IMR-90 (cell line): Measurements from ENCODE around the gene SLX4IP. TPM values are rescaled to one million over a fixed set of nuclear protein-coding genes. Genes with fewer than 3 reads are reported as not detected.

Experiments
- ATAC-seq: fragments of 200-7000 bp; cut with Tn5 transposase; 2 replicates; pipeline ENCODE4 v1.9.1; 2020; ENCODE audit warnings: low read depth, mild to moderate bottlenecking, moderate library complexity
- BruUV-seq: library from RNA; stranded (reverse); fragments of 400-500 nt; replicated peaks from 2 replicates; lab custom pipeline; 2021; lab: Mats Ljungman, UMichigan
- CTCF ChIA-PET: fragments of 300-600 bp; formaldehyde crosslinking; extraction: SDS; loops from one replicate; lab custom pipeline; 2021; ENCODE audit warnings: antibody characterized with exemption; lab: Yijun Ruan, JAX
- POLR2A ChIA-PET: fragments of 300-600 bp; sonication (Branson Sonifier 250); formaldehyde crosslinking; loops from one replicate; lab custom pipeline; 2022; ENCODE audit warnings: antibody characterized with exemption; ENCODE audit not compliant: unreplicated experiment; lab: Charles Lee
- DNase-seq: peaks from one replicate; pipeline ENCODE4 v3.0.0; 2013
- H2AFZ ChIP-seq: replicated peaks from 2 replicates; pipeline ENCODE3; 2013; ENCODE audit warnings: low read length, mild to moderate bottlenecking; ENCODE audit not compliant: poor library complexity
- H2AK5ac ChIP-seq: 2 replicates; pipeline ENCODE4 v1.6.1; 2013; ENCODE audit warnings: low read depth, low read length, inconsistent platforms
- H2AK9ac ChIP-seq: replicated peaks from 2 replicates; pipeline ENCODE3; 2013; ENCODE audit warnings: mild to moderate bottlenecking, low read depth, low read length, moderate library complexity; ENCODE audit not compliant: poor library complexity
- H2BK120ac ChIP-seq: 2 replicates; pipeline ENCODE4 v1.6.1; 2013; ENCODE audit warnings: low read depth, low read length, inconsistent platforms
- H2BK15ac ChIP-seq: 3 replicates; pipeline ENCODE4 v1.6.1; 2013; ENCODE audit warnings: low read depth, low read length, inconsistent platforms
- H2BK20ac ChIP-seq: 2 replicates; pipeline ENCODE4 v1.6.1; 2013; ENCODE audit warnings: low read depth, mild to moderate bottlenecking, inconsistent platforms, low read length, moderate library complexity
- H2BK5ac ChIP-seq: 2 replicates; pipeline ENCODE4 v1.6.1; 2013; ENCODE audit warnings: mild to moderate bottlenecking, low read depth, low read length, inconsistent platforms; ENCODE audit not compliant: poor library complexity, severe bottlenecking
- H3K14ac ChIP-seq: replicated peaks from 2 replicates; pipeline ENCODE4 v1.6.1; 2013; ENCODE audit warnings: low read depth, low read length, inconsistent platforms
- H3K18ac ChIP-seq: 2 replicates; pipeline ENCODE4 v1.6.1; 2013; ENCODE audit warnings: low read depth, low read length, control low read depth
- H3K23ac ChIP-seq: 2 replicates; pipeline ENCODE4 v1.6.1; 2013; ENCODE audit warnings: low read depth, low read length, inconsistent platforms
- H3K27ac ChIP-seq: 2 replicates; pipeline ENCODE4 v1.5.1; 2013; ENCODE audit warnings: mild to moderate bottlenecking, control low read depth, low read length; ENCODE audit not compliant: insufficient read depth
- H3K27me3 ChIP-seq: 2 replicates; pipeline ENCODE4 v1.6.1; 2013; ENCODE audit warnings: low read length; ENCODE audit not compliant: control insufficient read depth, insufficient read depth
- H3K36me3 ChIP-seq: 2 replicates; pipeline ENCODE4 v1.6.1; 2013; ENCODE audit warnings: low read length, mixed read lengths; ENCODE audit not compliant: control insufficient read depth, insufficient read depth
- H3K4ac ChIP-seq: 2 replicates; pipeline ENCODE4 v1.6.1; 2013; ENCODE audit warnings: low read depth, low read length, inconsistent platforms
- H3K4me1 ChIP-seq: 2 replicates; pipeline ENCODE4 v1.6.1; 2013; ENCODE audit warnings: low read length, mixed read lengths; ENCODE audit not compliant: control insufficient read depth, insufficient read depth
- H3K4me2 ChIP-seq: 2 replicates; pipeline ENCODE4 v1.6.1; 2013; ENCODE audit warnings: low read depth, mild to moderate bottlenecking, control low read depth, low read length, moderate library complexity
- H3K4me3 ChIP-seq: 2 replicates; pipeline ENCODE4 v1.5.1; 2013; ENCODE audit warnings: low read depth, mild to moderate bottlenecking, control low read depth, low read length, moderate library complexity; ENCODE audit not compliant: insufficient read depth
- H3K56ac ChIP-seq: 2 replicates; pipeline ENCODE4 v1.6.1; 2013; ENCODE audit warnings: low read length, inconsistent platforms; ENCODE audit not compliant: insufficient read depth; ENCODE audit errors: extremely low read depth
- H3K79me1 ChIP-seq, 2 experiments: 2 replicates each; pipeline ENCODE4 v1.6.1; 2013; ENCODE audit warnings: low read length in 2 of 2, inconsistent platforms in 1 of 2, low read depth in 1 of 2
- H3K9ac ChIP-seq: 2 replicates; pipeline ENCODE4 v1.6.1; 2013; ENCODE audit warnings: low read depth, low read length, control low read depth
- H3K9me1 ChIP-seq: 2 replicates; pipeline ENCODE4 v1.6.1; 2013; ENCODE audit warnings: low read length, inconsistent platforms; ENCODE audit not compliant: insufficient read depth
- H3K9me3 ChIP-seq: 2 replicates; pipeline ENCODE4 v1.6.1; 2013; ENCODE audit warnings: low read length; ENCODE audit not compliant: control insufficient read depth, insufficient read depth
- H4K20me1 ChIP-seq: 2 replicates; pipeline ENCODE4 v1.6.1; 2013; ENCODE audit warnings: low read length, inconsistent platforms; ENCODE audit not compliant: insufficient read depth
- H4K5ac ChIP-seq: 2 replicates; pipeline ENCODE4 v1.6.1; 2013; ENCODE audit warnings: mild to moderate bottlenecking, low read depth, low read length, control low read depth
- H4K8ac ChIP-seq, 2 experiments: 2 replicates each; pipeline ENCODE4 v1.6.1; 2013; ENCODE audit warnings: low read depth in 2 of 2, low read length in 2 of 2, control low read depth in 1 of 2, inconsistent platforms in 1 of 2
- H4K91ac ChIP-seq: 2 replicates; pipeline ENCODE4 v1.6.1; 2013; ENCODE audit warnings: low read depth, low read length, inconsistent platforms; ENCODE audit not compliant: insufficient read depth
- BHLHE40 ChIP-seq: fragments of 150-350 bp; IDR thresholded peaks from 2 replicates; pipeline ENCODE4 v1.6.1; 2016; ENCODE audit warnings: mild to moderate bottlenecking, low read depth, low read length
- CEBPB ChIP-seq: IDR thresholded peaks from 2 replicates; pipeline ENCODE4 v1.6.1; 2012; ENCODE audit warnings: low read depth, low read length, improper control_type of control experiment
- CHD1 ChIP-seq: IDR thresholded peaks from 2 replicates; pipeline ENCODE4 v1.6.1; 2012; ENCODE audit warnings: low read depth, low read length, improper control_type of control experiment
- FOS ChIP-seq: fragments of 150-350 bp; IDR thresholded peaks from 2 replicates; pipeline ENCODE4 v1.6.1; 2016; ENCODE audit warnings: low read depth, low read length
- MAZ ChIP-seq: IDR thresholded peaks from 2 replicates; pipeline ENCODE4 v1.6.1; 2012; ENCODE audit warnings: low read depth, mild to moderate bottlenecking, low read length, improper control_type of control experiment, moderate library complexity, borderline replicate concordance
- POLR2A ChIP-seq: IDR thresholded peaks from 2 replicates; pipeline ENCODE4 v1.6.1; 2012; ENCODE audit warnings: mild to moderate bottlenecking, low read depth, low read length
- RCOR1 ChIP-seq: IDR thresholded peaks from 2 replicates; pipeline ENCODE4 v1.6.1; 2012; ENCODE audit warnings: mild to moderate bottlenecking, low read length, improper control_type of control experiment; ENCODE audit not compliant: insufficient replicate concordance
- RFX5 ChIP-seq: IDR thresholded peaks from 2 replicates; pipeline ENCODE4 v1.8.0; 2012; ENCODE audit warnings: low read depth, mild to moderate bottlenecking, low read length, moderate library complexity
- USF2 ChIP-seq: fragments of 150-350 bp; IDR thresholded peaks from 2 replicates; pipeline ENCODE4 v1.6.1; 2017; ENCODE audit warnings: mild to moderate bottlenecking, antibody characterized with exemption, low read length, low read depth
- WGBS, 2 experiments: methylation state at CpG; one replicate each; pipeline versions ENCODE4 v1.1.5 to v1.1.7; 2013; ENCODE audit warnings: missing lambda C conversion rate in 2 of 2; ENCODE audit not compliant: insufficient read length in 1 of 2; ENCODE audit errors: extremely low coverage in 2 of 2; 5-methylcytosine and 5-hydroxymethylcytosine counted together
- dilution Hi-C: fragments of 300-500 bp; cut with HindIII; formaldehyde crosslinking; loops from one replicate; pipeline ENCODE4 v1.14.3; 2018; ENCODE audit warnings: low sequenced_read_pairs; ENCODE audit not compliant: unreplicated experiment
- in situ Hi-C: fragments of 300-500 bp; cut with MboI; formaldehyde crosslinking; loops from 3 replicates; pipeline ENCODE4 v1.14.3; 2019; ENCODE audit warnings: low sequenced_read_pairs, inconsistent platforms, mixed read lengths
- intact Hi-C: fragments of 100-400 bp; cut with micrococcal nuclease; formaldehyde crosslinking; loops from 2 replicates; pipeline ENCODE4 v1.10.0; 2022
- polyA plus RNA-seq, 3 experiments: library from polyadenylated mRNA; depleted of rRNA; stranded (reverse); fragments of >200 nt; gene quantifications; 2 replicates each; pipeline ENCODE4 v1.2.3, GENCODE V29; 2012; ENCODE audit warnings: low replicate concordance in 1 of 3
- total RNA-seq: library from RNA; depleted of rRNA; stranded (reverse); fragments of >200 nt; gene quantifications from 2 replicates; pipeline ENCODE4 v1.2.3, GENCODE V29; 2012
- TF ChIP-seq, protein P1 (sequence below): conservative IDR thresholded peaks from 2 replicates; pipeline ENCODE4 v1.5.1; 2012; ENCODE audit warnings: mild to moderate bottlenecking, low read depth, low read length, improper control_type of control experiment

The SLX4IP gene
- total and polyA plus RNA-seq, 2 of the 4 experiments (the other 2 are of a cell fraction) = 1.3 to 5.9 TPM

- no peak overlapping the region for H3K9ac ChIP-seq
- WGBS, 2 experiments = 83% methylated on average over 1 of the region's 1 CpG; no CpG with 5 or more reads in 1 of the 2 experiments
- H4K91ac ChIP-seq = no peak overlapping the region; the same call in 1 of the 2 replicates
- H4K5ac ChIP-seq = no peak overlapping the region
- ChIA-PET POLR2A (no interaction called here), CTCF (no interaction called here)
- H4K8ac ChIP-seq = no peak overlapping the region; a peak in 1 of 4 replicates
- no peaks in the 10 kb centered on the region for H3K36me3 ChIP-seq
- ATAC-seq (no peak), DNase-seq (no peak)
- H3K9me3 ChIP-seq = no peaks in the 10 kb centered on the region
- no peaks in the 10 kb centered on the region for H3K9me1 ChIP-seq
- peaks cover 7 to 8% of the 10 kb centered on the region in 2 experiments; a peak in 3 of 4 replicates for H3K79me1 ChIP-seq
- no peaks in the 10 kb centered on the region for H4K20me1 ChIP-seq
- H2AK5ac ChIP-seq = no peak overlapping the region; the same call in none of the 2 replicates
- no peak overlapping the region for H2AFZ ChIP-seq
- no peak overlapping the region for H3K18ac ChIP-seq
- H3K4me1 ChIP-seq = peaks cover 2% of the 10 kb centered on the region
- H2BK120ac ChIP-seq = no peak overlapping the region
- intact Hi-C loops = no loop called here
- BruUV-seq = no TSS peak
- dilution Hi-C loops = no loop called here
- no peak overlapping the region for H2BK5ac ChIP-seq
- no peak overlapping the region; the same call in none of the 2 replicates for H3K4ac ChIP-seq
- no peak overlapping the region; the same call in 1 of the 2 replicates for H3K23ac ChIP-seq
- H3K14ac ChIP-seq = no peak overlapping the region
- H3K27ac ChIP-seq = no peak overlapping the region
- 0 out of 2 replicates have a peak overlapping the region, but pooled peaks have one; percentile 46 for H2BK20ac ChIP-seq
- H3K4me3 ChIP-seq = no peak overlapping the region
- H2AK9ac ChIP-seq = no peak overlapping the region
- H3K56ac ChIP-seq = no peak overlapping the region
- no peak for TF ChIP-seq USF2
- no peak for TF ChIP-seq BHLHE40
- TF ChIP-seq RFX5 = no peak
- TF ChIP-seq POLR2A = no peak
- TF ChIP-seq CEBPB = no peak
- TF ChIP-seq CHD1 = no peak
- TF ChIP-seq MAZ = no peak
- TF ChIP-seq, protein P1, sequence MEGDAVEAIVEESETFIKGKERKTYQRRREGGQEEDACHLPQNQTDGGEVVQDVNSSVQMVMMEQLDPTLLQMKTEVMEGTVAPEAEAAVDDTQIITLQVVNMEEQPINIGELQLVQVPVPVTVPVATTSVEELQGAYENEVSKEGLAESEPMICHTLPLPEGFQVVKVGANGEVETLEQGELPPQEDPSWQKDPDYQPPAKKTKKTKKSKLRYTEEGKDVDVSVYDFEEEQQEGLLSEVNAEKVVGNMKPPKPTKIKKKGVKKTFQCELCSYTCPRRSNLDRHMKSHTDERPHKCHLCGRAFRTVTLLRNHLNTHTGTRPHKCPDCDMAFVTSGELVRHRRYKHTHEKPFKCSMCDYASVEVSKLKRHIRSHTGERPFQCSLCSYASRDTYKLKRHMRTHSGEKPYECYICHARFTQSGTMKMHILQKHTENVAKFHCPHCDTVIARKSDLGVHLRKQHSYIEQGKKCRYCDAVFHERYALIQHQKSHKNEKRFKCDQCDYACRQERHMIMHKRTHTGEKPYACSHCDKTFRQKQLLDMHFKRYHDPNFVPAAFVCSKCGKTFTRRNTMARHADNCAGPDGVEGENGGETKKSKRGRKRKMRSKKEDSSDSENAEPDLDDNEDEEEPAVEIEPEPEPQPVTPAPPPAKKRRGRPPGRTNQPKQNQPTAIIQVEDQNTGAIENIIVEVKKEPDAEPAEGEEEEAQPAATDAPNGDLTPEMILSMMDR = no peak
- no peak for TF ChIP-seq RCOR1
- no peak for TF ChIP-seq FOS
- H2BK15ac ChIP-seq = no peak overlapping the region
- no peak overlapping the region for H3K4me2 ChIP-seq
- H3K27me3 ChIP-seq = no peaks in the 10 kb centered on the region
- in situ Hi-C loops = no loop called here
These were observed 63.1 kb downstream of the SLX4IP start for GRCh38 chr20:10498200-10498599.
